Endodermal cell (in vitro differentiated cells): ENCODE results near the gene MSX2. TPM values are rescaled to one million over a fixed set of nuclear protein-coding genes. Genes with fewer than 3 reads are reported as not detected.

Experiments
- DNase-seq: peaks from one replicate; pipeline ENCODE4 v3.0.0-alpha.2; 2017
- H3K27ac ChIP-seq: 2 replicates; pipeline ENCODE4 v1.5.1; 2013; ENCODE audit warnings: mild to moderate bottlenecking, low read depth, low read length, moderate library complexity
- H3K27me3 ChIP-seq: 2 replicates; pipeline ENCODE4 v1.6.1; 2013; ENCODE audit warnings: mild to moderate bottlenecking, low read length, moderate library complexity; ENCODE audit not compliant: insufficient read depth, control insufficient read depth, poor library complexity, severe bottlenecking
- H3K36me3 ChIP-seq: 2 replicates; pipeline ENCODE4 v1.7.0; 2013; ENCODE audit warnings: mild to moderate bottlenecking, low read length, moderate library complexity; ENCODE audit not compliant: control insufficient read depth, insufficient read depth
- H3K4me1 ChIP-seq: one replicate; pipeline ENCODE4 v1.7.0; 2013; ENCODE audit warnings: low read length; ENCODE audit not compliant: control insufficient read depth, insufficient read depth
- H3K4me3 ChIP-seq: 2 replicates; pipeline ENCODE4 v1.5.1; 2013; ENCODE audit warnings: mild to moderate bottlenecking, low read length, moderate library complexity
- H3K9ac ChIP-seq: 2 replicates; pipeline ENCODE4 v1.6.1; 2013; ENCODE audit warnings: mild to moderate bottlenecking, low read length, moderate library complexity; ENCODE audit not compliant: poor library complexity, severe bottlenecking; ENCODE audit errors: extremely low read depth
- H3K9me3 ChIP-seq: 2 replicates; pipeline ENCODE4 v1.6.1; 2013; ENCODE audit warnings: mild to moderate bottlenecking, low read length, moderate library complexity; ENCODE audit not compliant: control insufficient read depth
- H3K27ac Mint-ChIP-seq: 2 replicates; pipeline ENCODE4 v1.8.0; 2020; ENCODE audit warnings: mixed read lengths
- H3K27me3 Mint-ChIP-seq: 2 replicates; pipeline ENCODE4 v1.8.0; 2021; ENCODE audit warnings: mild to moderate bottlenecking, mixed read lengths; ENCODE audit not compliant: insufficient read depth
- H3K36me3 Mint-ChIP-seq: 2 replicates; pipeline ENCODE4 v1.8.0; 2020; ENCODE audit warnings: low read depth, mixed read lengths
- H3K4me1 Mint-ChIP-seq: 2 replicates; pipeline ENCODE4 v1.8.0; 2020; ENCODE audit warnings: mixed read lengths
- H3K4me3 Mint-ChIP-seq: 2 replicates; pipeline ENCODE4 v1.8.0; 2020; ENCODE audit warnings: mild to moderate bottlenecking, moderate library complexity, mixed read lengths
- H3K9me3 Mint-ChIP-seq: 2 replicates; pipeline ENCODE4 v1.8.0; 2020; ENCODE audit warnings: mild to moderate bottlenecking, mixed read lengths
- CTCF ChIP-seq: fragments of 200-600 bp; sonication (generic); conservative IDR thresholded peaks from 2 replicates; pipeline ENCODE4 v1.5.0; 2021; ENCODE audit warnings: antibody characterized with exemption, mild to moderate bottlenecking
- WGBS, 2 experiments: methylation state at CpG; one replicate each; pipeline versions ENCODE4 v1.1.5 to v1.1.7; 2013; ENCODE audit warnings: missing lambda C conversion rate in 2 of 2, mixed read lengths in 1 of 2; ENCODE audit not compliant: insufficient coverage in 1 of 2, insufficient read length in 1 of 2; 5-methylcytosine and 5-hydroxymethylcytosine counted together
- total RNA-seq, 2 donors: library from RNA; stranded (reverse); fragmentation: NEBNext Ultra II Directional in 1 of 2; extraction: Animal tissue kit (Norgen Biotek cat#: 25700) in 1 of 2; gene quantifications; 2 replicates in 1 of 2; 3 replicates in 1 of 2; pipeline ENCODE4 v1.2.1, GENCODE V29; 2021

MSX2 gene
- total RNA-seq, 2 donors from 2014 or later: 4.2 to 20.0 TPM

- no peaks in the 10 kb centered on the region for H3K9me3 Mint-ChIP-seq
- no peak overlapping the region for H3K9ac ChIP-seq
- H3K36me3 ChIP-seq: no peaks in the 10 kb centered on the region
- TF ChIP-seq CTCF: no peak
- no peaks in the 10 kb centered on the region for H3K36me3 Mint-ChIP-seq
- H3K27me3 Mint-ChIP-seq: peaks cover 65% of the 10 kb centered on the region
- H3K27me3 ChIP-seq: peaks cover 76% of the 10 kb centered on the region
- no peaks in the 10 kb centered on the region for H3K4me1 ChIP-seq
- H3K27ac Mint-ChIP-seq: peak overlapping the region; percentile 71
- peak overlapping the region; percentile 73 for H3K4me3 ChIP-seq
- H3K9me3 ChIP-seq: no peaks in the 10 kb centered on the region
- DNase-seq: peak; percentile 90
- 9 to 11% methylated on average over 8 to 19 of the region's 19 CpGs for WGBS, 2 experiments
- H3K4me3 Mint-ChIP-seq: peak overlapping the region; percentile 55
- peaks cover 59% of the 10 kb centered on the region for H3K4me1 Mint-ChIP-seq
- H3K27ac ChIP-seq: no peak overlapping the region
Measured at GRCh38 chr5:174719793-174720611, 4.4 kb upstream of the MSX2 start.

- no peaks in the 10 kb centered on the region for H3K36me3 ChIP-seq
- H3K4me3 ChIP-seq: peak overlapping the region; percentile 73
- DNase-seq: peak; percentile 97
- no peak overlapping the region for H3K9ac ChIP-seq
- peaks cover 59% of the 10 kb centered on the region for H3K4me1 Mint-ChIP-seq
- WGBS, 2 experiments: 1% methylated on average over 38 to 75 of the region's 75 CpGs
- H3K36me3 Mint-ChIP-seq: no peaks in the 10 kb centered on the region
- TF ChIP-seq CTCF: no peak
- no peak overlapping the region for H3K27ac ChIP-seq
- peaks cover 71% of the 10 kb centered on the region for H3K27me3 Mint-ChIP-seq
- H3K27me3 ChIP-seq: peaks cover 81% of the 10 kb centered on the region
- no peaks in the 10 kb centered on the region for H3K9me3 Mint-ChIP-seq
- H3K4me3 Mint-ChIP-seq: peak overlapping the region; percentile 55
- H3K9me3 ChIP-seq: no peaks in the 10 kb centered on the region
- no peaks in the 10 kb centered on the region for H3K4me1 ChIP-seq
- H3K27ac Mint-ChIP-seq: peak overlapping the region; percentile 71
Measured at GRCh38 chr5:174720612-174721529, 3.5 kb upstream of the MSX2 start.

GRCh38 chr5:174721530-174722432 lies 2.6 kb upstream of the MSX2 start:
- Mint-ChIP-seq H3K36me3 (no peaks in the 10 kb centered on the region), H3K4me1 (peaks cover 66% of the 10 kb centered on the region), H3K9me3 (no peaks in the 10 kb centered on the region), H3K27me3 (peaks cover 78% of the 10 kb centered on the region), H3K27ac (peak overlapping the region; percentile 66), H3K4me3 (peak overlapping the region; percentile 55)
- H3K4me1 ChIP-seq: no peaks in the 10 kb centered on the region
- no peaks in the 10 kb centered on the region for H3K9me3 ChIP-seq
- no peak overlapping the region for H3K27ac ChIP-seq
- no peaks in the 10 kb centered on the region for H3K36me3 ChIP-seq
- 6 to 12% methylated on average over 15 to 19 of the region's 19 CpGs for WGBS, 2 experiments
- peak; percentile 45 for DNase-seq
- peaks cover 87% of the 10 kb centered on the region for H3K27me3 ChIP-seq
- peak overlapping the region; percentile 65 for H3K4me3 ChIP-seq
- no peak for TF ChIP-seq CTCF
- H3K9ac ChIP-seq: no peak overlapping the region
